Measurements from ENCODE around the gene FAM53B. TPM values are rescaled to one million over a fixed set of nuclear protein-coding genes. Genes with fewer than 3 reads are reported as not detected.
"Not testable (repeated sequence)": the region's sequence is repeated elsewhere in the genome, so short reads cannot be mapped to it uniquely, and the experiment has no call there.

FAM53B gene
- polyA plus RNA-seq, 1 donor from 2014 or later, result 48.9 TPM

- no peaks in the 10 kb centered on the region for H3K27me3 Mint-ChIP-seq
- H3K27ac Mint-ChIP-seq, result peak overlapping the region in 1 of 3 donors; percentile 7
- no peak overlapping the region for H3K4me3 Mint-ChIP-seq
Measured at GRCh38 chr10:124593431-124593985, 150.7 kb downstream of the FAM53B start.

GRCh38 chr10:124592736-124593430 is 151.3 kb downstream of the FAM53B start:
- Mint-ChIP-seq H3K27ac (peak overlapping the region in 1 of 3 donors; percentile 45), H3K27me3 (no peaks in the 10 kb centered on the region), H3K36me3 (peaks cover 2% of the 10 kb centered on the region), H3K4me3 (no peak overlapping the region), H3K9me3 (no peaks in the 10 kb centered on the region), H3K4me1 (peaks cover 14 to 18% (median 17%) of the 10 kb centered on the region in 3 donors)

More at GRCh38 chr10:124593431-124593985, 150.7 kb downstream of the FAM53B start:
- Mint-ChIP-seq H3K9me3 (no peaks in the 10 kb centered on the region), H3K36me3 (peaks cover 2% of the 10 kb centered on the region), H3K4me1 (peaks cover 14 to 15% (median 15%) of the 10 kb centered on the region in 3 donors)

GRCh38 chr10:124592101-124592500 is 152.1 kb downstream of the FAM53B start:
- Mint-ChIP-seq H3K4me3 (no peak overlapping the region), H3K4me1 (peaks cover 17 to 21% (median 18%) of the 10 kb centered on the region in 3 donors), H3K36me3 (peaks cover 2% of the 10 kb centered on the region), H3K9me3 (no peaks in the 10 kb centered on the region), H3K27me3 (no peaks in the 10 kb centered on the region), H3K27ac (peak overlapping the region in 2 of 3 donors; percentile 45 to 71)

DNA sequence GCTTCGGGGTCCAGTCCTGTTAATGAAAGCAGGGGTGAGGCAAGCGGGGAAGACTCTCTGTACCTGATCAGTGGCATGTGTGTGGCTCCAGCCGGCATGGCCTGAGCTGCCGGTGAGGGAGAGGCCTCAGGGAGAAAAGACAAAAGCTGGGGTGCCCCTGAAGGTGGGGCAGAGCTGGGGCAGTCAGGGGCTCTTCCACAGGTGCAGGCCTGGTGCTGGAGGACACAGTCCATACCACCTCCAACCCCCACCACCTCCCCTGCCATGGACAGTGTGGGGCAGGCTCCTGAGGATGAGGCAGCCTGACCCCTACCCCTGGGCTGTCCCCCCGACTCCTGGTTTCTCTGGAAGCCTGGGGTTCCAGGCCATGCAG is 153.1 kb downstream of the FAM53B start:
- no peak overlapping the region for H3K4me3 Mint-ChIP-seq
- H3K4me1 Mint-ChIP-seq, result peaks cover 23 to 26% (median 24%) of the 10 kb centered on the region in 3 donors
- H3K27ac Mint-ChIP-seq, result peak overlapping the region in 1 of 3 donors; percentile 45
- peaks cover 0 to 2% (median 0%) of the 10 kb centered on the region in 3 donors for H3K9me3 Mint-ChIP-seq
- no peaks in the 10 kb centered on the region for H3K27me3 Mint-ChIP-seq
- H3K36me3 Mint-ChIP-seq, result peaks cover 2% of the 10 kb centered on the region

- Mint-ChIP-seq H3K27ac (peak overlapping the region in 1 of 3 donors; percentile 45), H3K36me3 (peaks cover 1% of the 10 kb centered on the region), H3K4me1 (peaks cover 20 to 26% (median 22%) of the 10 kb centered on the region in 3 donors), H3K27me3 (no peaks in the 10 kb centered on the region), H3K9me3 (peaks cover 0 to 2% (median 0%) of the 10 kb centered on the region in 3 donors), H3K4me3 (peak overlapping the region in 2 of 4 donors; percentile 17 to 43)
Measured at GRCh38 chr10:124590216-124591122, 153.7 kb downstream of the FAM53B start.

DNA sequence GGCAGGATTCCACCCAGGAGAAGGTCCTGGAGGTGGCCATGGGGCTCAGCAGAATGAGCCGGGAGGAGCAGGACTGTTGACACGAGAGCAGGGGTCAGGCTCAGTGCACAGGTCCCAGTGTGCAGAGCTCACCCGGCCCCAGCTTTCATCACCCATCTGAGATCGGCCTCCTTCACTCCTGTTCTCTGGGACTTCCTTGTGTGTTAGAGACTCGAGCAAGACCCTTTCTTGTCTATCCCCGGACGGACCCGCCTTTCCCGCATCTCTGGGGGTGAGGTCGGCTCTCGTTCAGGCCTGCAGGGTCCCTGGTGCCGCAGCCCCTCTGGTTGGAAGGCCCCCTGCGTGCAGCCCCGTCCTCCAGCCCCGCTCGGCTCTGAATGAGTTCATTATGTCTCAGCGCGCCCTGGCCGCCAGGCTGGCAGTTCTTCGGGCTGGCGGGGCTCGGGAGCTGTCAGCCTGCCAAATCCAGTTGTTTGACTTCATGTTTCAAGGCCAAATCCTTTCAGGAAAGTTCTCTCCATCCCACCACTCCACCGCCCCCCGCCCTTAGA is 154.6 kb downstream of the FAM53B start:
- no peaks in the 10 kb centered on the region for H3K27me3 Mint-ChIP-seq
- no peak overlapping the region for H3K4me3 Mint-ChIP-seq
- peak overlapping the region in 1 of 3 donors; percentile 21 for H3K27ac Mint-ChIP-seq
- no peaks in the 10 kb centered on the region for H3K36me3 Mint-ChIP-seq
- H3K4me1 Mint-ChIP-seq, result peaks cover 17 to 21% (median 21%) of the 10 kb centered on the region in 3 donors
- peaks cover 0 to 2% (median 0%) of the 10 kb centered on the region in 3 donors for H3K9me3 Mint-ChIP-seq

DNA sequence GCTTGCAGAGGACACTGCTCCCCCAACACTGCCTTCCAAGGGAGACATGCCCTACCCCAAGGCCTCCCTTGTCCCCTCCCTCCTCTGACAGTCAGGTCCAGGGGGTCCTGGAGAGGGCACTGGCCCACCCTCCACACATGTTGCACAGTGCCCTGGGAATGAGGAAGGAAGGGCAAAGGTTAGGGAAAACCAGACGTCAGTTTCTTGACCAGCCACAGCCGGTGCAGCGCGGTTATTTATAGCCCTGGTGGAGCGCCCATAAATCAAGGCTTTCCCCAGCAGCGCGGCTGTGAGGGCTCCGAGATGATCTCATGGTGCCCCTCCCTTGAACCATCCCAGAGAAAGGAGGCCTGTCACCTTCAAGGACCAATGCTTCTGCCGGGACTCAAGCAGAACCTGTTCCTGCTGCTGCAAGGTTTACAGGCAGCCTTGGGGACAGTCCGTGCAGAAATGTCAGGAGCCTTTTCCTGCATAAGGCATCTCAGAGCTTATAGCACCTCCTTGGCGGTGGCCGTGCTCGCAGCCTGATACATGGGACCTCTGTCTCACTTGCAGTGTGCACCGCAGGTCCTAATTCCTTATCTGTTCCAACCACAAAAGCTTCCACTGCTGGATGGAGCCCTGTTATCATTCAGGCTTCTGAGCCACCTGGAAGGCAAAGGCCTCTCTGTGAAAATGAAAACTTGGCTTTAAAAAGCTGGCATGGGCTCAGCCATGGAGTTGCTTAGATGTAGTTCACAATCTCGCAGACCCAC is 155.3 kb downstream of the FAM53B start:
- H3K4me3 Mint-ChIP-seq, result peak overlapping the region in 2 of 4 donors; percentile 47 to 85
- no peak overlapping the region for H3K27ac Mint-ChIP-seq
- no peaks in the 10 kb centered on the region for H3K36me3 Mint-ChIP-seq
- peaks cover 0 to 2% (median 0%) of the 10 kb centered on the region in 3 donors for H3K9me3 Mint-ChIP-seq
- no peaks in the 10 kb centered on the region for H3K27me3 Mint-ChIP-seq
- H3K4me1 Mint-ChIP-seq, result peaks cover 17 to 23% (median 21%) of the 10 kb centered on the region in 3 donors

GRCh38 chr10:124588341-124588735 is 155.8 kb downstream of the FAM53B start:
- Mint-ChIP-seq H3K27ac (peak overlapping the region in 2 of 3 donors; percentile 48 to 82), H3K4me1 (peaks cover 17 to 26% (median 21%) of the 10 kb centered on the region in 3 donors), H3K4me3 (peak overlapping the region in 2 of 4 donors; percentile 47 to 85)
- H3K27me3 Mint-ChIP-seq, H3K9me3 Mint-ChIP-seq, H3K36me3 Mint-ChIP-seq: not testable (repeated sequence)

DNA sequence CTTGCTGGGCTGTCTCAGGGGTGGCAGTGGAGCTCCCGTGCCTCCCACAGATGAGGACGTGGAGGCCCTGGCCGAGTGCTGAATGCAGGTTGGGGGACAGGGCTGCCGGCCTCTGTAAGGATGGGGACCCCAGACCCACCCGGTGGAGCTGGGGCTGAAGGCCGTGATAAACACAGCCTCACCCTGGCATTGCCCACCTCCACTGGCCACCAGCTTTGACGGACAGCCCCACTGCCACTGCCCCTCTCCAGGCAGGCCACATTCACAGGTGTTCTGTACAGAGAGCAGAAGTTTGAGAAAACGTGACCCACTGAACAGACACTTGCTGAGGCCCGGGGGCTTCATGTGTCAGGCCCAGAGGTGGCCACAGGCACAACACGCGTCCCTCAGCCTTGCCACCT is 156.4 kb downstream of the FAM53B start:
- Mint-ChIP-seq H3K4me1 (peaks cover 17 to 26% (median 23%) of the 10 kb centered on the region in 3 donors), H3K27ac (peak overlapping the region in 2 of 3 donors; percentile 48 to 82), H3K27me3 (no peaks in the 10 kb centered on the region), H3K9me3 (peaks cover 0 to 5% (median 2%) of the 10 kb centered on the region in 3 donors), H3K4me3 (peak overlapping the region in 2 of 4 donors; percentile 74 to 85), H3K36me3 (peaks cover 2% of the 10 kb centered on the region)

- Mint-ChIP-seq H3K9me3 (peaks cover 0 to 5% (median 2%) of the 10 kb centered on the region in 3 donors), H3K4me3 (peak overlapping the region in 2 of 4 donors; percentile 83 to 86), H3K4me1 (peaks cover 9 to 20% (median 17%) of the 10 kb centered on the region in 3 donors), H3K27me3 (no peaks in the 10 kb centered on the region), H3K36me3 (peaks cover 4% of the 10 kb centered on the region), H3K27ac (peak overlapping the region in 2 of 3 donors; percentile 10 to 59)
Measured at GRCh38 chr10:124586142-124586541, 158.0 kb downstream of the FAM53B start.

- Mint-ChIP-seq H3K9me3 (peaks cover 0 to 11% (median 5%) of the 10 kb centered on the region in 3 donors), H3K36me3 (peaks cover 10% of the 10 kb centered on the region), H3K27me3 (no peaks in the 10 kb centered on the region), H3K4me3 (peak overlapping the region in 1 of 4 donors; percentile 23), H3K27ac (no peak overlapping the region), H3K4me1 (peaks cover 4 to 22% (median 8%) of the 10 kb centered on the region in 3 donors)
Measured at GRCh38 chr10:124579011-124579399, 165.2 kb downstream of the FAM53B start.

DNA sequence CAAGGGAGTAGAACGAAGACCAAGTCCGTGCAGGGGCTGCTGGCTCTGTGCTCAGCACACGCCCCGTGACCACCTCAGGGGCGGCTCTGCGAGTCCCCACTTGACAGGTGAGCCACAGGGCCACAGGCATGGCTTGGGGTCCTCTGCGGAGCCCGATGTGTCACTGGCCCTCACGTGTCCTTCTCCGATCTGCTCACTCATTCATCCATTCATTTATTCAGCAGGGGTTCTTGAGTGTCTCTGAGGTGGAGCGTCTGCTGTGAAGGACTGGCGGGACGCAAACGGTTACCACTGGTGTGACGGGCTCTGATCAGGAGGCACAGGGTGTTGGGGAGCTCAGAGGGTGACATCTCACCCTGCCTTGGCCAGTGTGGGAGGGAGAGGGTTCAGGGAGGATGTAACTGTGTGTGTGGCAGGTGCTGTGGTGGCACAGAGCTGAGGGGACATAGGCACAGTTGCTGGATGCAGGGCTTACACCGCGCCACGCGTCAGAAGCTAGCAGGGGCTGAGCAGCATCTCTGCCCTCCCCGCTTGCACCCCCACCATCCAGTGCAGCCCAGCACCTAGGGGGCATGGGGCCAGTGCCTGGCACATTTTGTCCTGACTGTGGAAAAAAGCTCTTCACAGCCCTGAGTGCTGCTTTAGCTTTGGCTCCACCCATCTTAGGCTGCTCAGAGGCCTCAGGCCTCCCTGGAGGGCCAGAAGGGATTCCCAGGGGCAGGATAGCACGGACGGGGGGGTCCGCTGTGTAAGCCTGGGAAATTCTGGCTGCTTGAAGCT is 165.8 kb downstream of the FAM53B start:
- Mint-ChIP-seq H3K9me3 (peaks cover 0 to 8% (median 5%) of the 10 kb centered on the region in 3 donors), H3K36me3 (peaks cover 8% of the 10 kb centered on the region), H3K4me1 (peaks cover 0 to 22% (median 8%) of the 10 kb centered on the region in 3 donors), H3K4me3 (no peak overlapping the region), H3K27ac (no peak overlapping the region), H3K27me3 (no peaks in the 10 kb centered on the region)

- Mint-ChIP-seq H3K36me3 (peaks cover 8% of the 10 kb centered on the region), H3K27me3 (no peaks in the 10 kb centered on the region), H3K4me3 (no peak overlapping the region), H3K9me3 (peaks cover 0 to 6% (median 5%) of the 10 kb centered on the region in 3 donors), H3K4me1 (peaks cover 0 to 19% (median 8%) of the 10 kb centered on the region in 3 donors), H3K27ac (no peak overlapping the region)
Measured at GRCh38 chr10:124577651-124578050, 166.5 kb downstream of the FAM53B start.
